Prostate gland (tissue), 2 donors: ENCODE measurements around the gene IARS1. TPM values are rescaled to one million over a fixed set of nuclear protein-coding genes. Genes with fewer than 3 reads are reported as not detected.

Experiments used
- DNase-seq: peaks from one replicate; pipeline ENCODE4 v3.0.0-alpha.2; 2019; ENCODE audit warnings: low spot score
- H3K27ac ChIP-seq, 2 donors: fragments of 200-600 bp; sonication (generic); 2 replicates each; pipeline ENCODE4 v1.5.1; 2017 to 2019
- H3K27me3 ChIP-seq: fragments of 200-600 bp; sonication (generic); replicated peaks from 2 replicates; pipeline ENCODE4 v1.5.1; 2019; ENCODE audit not compliant: insufficient read depth
- H3K36me3 ChIP-seq, 2 donors: fragments of 200-600 bp; sonication (generic); 1 replicate in 1 of 2; 2 replicates in 1 of 2; pipeline versions ENCODE4 v1.5.1 to v1.8.1; 2017 to 2019
- H3K4me1 ChIP-seq: fragments of 200-600 bp; sonication (generic); replicated peaks from 2 replicates; pipeline ENCODE4 v1.5.1; 2019
- H3K4me3 ChIP-seq, 2 donors: fragments of 200-600 bp; sonication (generic); 2 replicates each; pipeline ENCODE4 v1.5.1; 2017 to 2019
- H3K9me3 ChIP-seq: fragments of 200-600 bp; sonication (generic); 2 replicates; pipeline ENCODE4 v1.5.1; 2017
- POLR2A ChIP-seq: fragments of 450-650 bp; IDR thresholded peaks from one replicate; pipeline ENCODE4 v1.6.1; 2016; ENCODE audit warnings: antibody characterized with exemption, mild to moderate bottlenecking
- POLR2AphosphoS5 ChIP-seq: sonication (generic); formaldehyde crosslinking; IDR thresholded peaks from one replicate; pipeline ENCODE4 v1.6.1; 2017; ENCODE audit warnings: antibody characterized with exemption
- WGBS: methylation state at CpG from one replicate; pipeline ENCODE4 v1.1.5; 2018; 5-methylcytosine and 5-hydroxymethylcytosine counted together
- intact Hi-C: fragments of 100-400 bp; cut with DNase I; formaldehyde crosslinking; loops from one replicate; pipeline ENCODE4 v1.14.2; 2022
- total RNA-seq, 2 donors: library from RNA; depleted of rRNA; stranded (reverse); fragments of >200 nt; gene quantifications; one replicate each; pipeline ENCODE4 v1.1.0, GENCODE V29; 2016
- TF ChIP-seq, protein P1 (sequence below), 4 experiments: fragments of 200-600 bp in 2 of 4; fragments of 450-650 bp in 2 of 4; sonication (generic) in 2 of 4; IDR thresholded peaks; 1 replicate in 3 of 4; 2 replicates in 1 of 4; pipeline ENCODE4 v1.5.1; 2016 to 2019; ENCODE audit warnings: antibody characterized with exemption in 4 of 4, mild to moderate bottlenecking in 2 of 4, moderate library complexity in 2 of 4

IARS1 gene
- total RNA-seq, 2 donors from 2014 or later, result 58.3 to 89.2 TPM

DNA sequence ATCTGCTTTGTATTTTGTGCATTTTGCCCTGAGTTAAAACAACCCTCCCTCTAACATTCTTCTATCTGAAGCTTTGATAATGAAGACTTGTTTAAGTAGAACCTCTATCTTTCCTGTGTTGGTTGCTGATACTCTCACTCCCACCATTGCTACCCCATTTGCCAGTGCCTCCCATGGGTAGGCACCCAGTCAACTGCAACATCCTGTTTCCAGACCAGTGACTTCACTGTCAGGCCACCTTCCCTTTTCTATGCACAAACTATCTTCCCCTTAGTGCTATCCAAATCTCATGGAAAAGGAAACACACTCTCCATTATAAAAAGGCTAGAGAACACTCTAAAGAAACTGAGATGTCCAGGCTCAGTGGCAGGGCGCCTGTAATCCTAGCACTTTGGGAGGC is 5.6 kb upstream of the IARS1 start:
- intact Hi-C loops, result no loop called here
- TF ChIP-seq, protein P1, sequence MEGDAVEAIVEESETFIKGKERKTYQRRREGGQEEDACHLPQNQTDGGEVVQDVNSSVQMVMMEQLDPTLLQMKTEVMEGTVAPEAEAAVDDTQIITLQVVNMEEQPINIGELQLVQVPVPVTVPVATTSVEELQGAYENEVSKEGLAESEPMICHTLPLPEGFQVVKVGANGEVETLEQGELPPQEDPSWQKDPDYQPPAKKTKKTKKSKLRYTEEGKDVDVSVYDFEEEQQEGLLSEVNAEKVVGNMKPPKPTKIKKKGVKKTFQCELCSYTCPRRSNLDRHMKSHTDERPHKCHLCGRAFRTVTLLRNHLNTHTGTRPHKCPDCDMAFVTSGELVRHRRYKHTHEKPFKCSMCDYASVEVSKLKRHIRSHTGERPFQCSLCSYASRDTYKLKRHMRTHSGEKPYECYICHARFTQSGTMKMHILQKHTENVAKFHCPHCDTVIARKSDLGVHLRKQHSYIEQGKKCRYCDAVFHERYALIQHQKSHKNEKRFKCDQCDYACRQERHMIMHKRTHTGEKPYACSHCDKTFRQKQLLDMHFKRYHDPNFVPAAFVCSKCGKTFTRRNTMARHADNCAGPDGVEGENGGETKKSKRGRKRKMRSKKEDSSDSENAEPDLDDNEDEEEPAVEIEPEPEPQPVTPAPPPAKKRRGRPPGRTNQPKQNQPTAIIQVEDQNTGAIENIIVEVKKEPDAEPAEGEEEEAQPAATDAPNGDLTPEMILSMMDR (IDR thresholded peaks at IDR 0.05), result no peak
- no peak for TF ChIP-seq POLR2A
- TF ChIP-seq POLR2AphosphoS5, result no peak
- Histone ChIP-seq H3K4me3 (no peak overlapping the region), H3K36me3 (no peaks in the 10 kb centered on the region), H3K27ac (no peak overlapping the region), H3K27me3 (no peaks in the 10 kb centered on the region), H3K9me3 (no peaks in the 10 kb centered on the region), H3K4me1 (peaks cover 6% of the 10 kb centered on the region)
- no peak for DNase-seq
- WGBS, result 94% methylated on average over 1 of the region's 1 CpG

DNA sequence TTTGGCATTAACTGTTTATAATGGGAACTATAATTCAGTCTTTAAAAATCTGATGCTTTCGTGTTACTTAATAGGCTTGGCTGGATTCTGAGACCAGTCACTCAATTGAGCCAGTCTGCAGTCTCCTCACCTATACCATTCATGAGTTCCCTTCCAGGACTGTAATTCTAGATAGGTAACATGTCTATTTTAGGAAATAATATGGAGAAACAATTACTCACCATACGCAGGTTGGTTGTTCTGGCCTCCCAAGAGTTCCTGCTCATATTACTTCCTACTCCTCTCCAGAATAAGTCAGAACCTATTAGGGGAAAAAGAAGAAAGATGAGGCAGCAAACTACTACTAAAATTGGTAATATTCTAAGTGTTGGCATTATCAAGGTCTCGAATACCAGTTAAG is 4.5 kb upstream of the IARS1 start:
- intact Hi-C loops, result no loop called here
- peaks cover 7% of the 10 kb centered on the region for H3K4me1 ChIP-seq
- no peaks in the 10 kb centered on the region for H3K36me3 ChIP-seq
- H3K4me3 ChIP-seq, result no peak overlapping the region
- 79% methylated on average over 3 of the region's 3 CpGs for WGBS
- no peaks in the 10 kb centered on the region for H3K9me3 ChIP-seq
- no peaks in the 10 kb centered on the region for H3K27me3 ChIP-seq
- TF ChIP-seq POLR2AphosphoS5 (no peak), POLR2A (no peak)
- TF ChIP-seq, protein P1 (IDR thresholded peaks at IDR 0.05), result no peak
- DNase-seq, result no peak
- no peak overlapping the region for H3K27ac ChIP-seq

DNA sequence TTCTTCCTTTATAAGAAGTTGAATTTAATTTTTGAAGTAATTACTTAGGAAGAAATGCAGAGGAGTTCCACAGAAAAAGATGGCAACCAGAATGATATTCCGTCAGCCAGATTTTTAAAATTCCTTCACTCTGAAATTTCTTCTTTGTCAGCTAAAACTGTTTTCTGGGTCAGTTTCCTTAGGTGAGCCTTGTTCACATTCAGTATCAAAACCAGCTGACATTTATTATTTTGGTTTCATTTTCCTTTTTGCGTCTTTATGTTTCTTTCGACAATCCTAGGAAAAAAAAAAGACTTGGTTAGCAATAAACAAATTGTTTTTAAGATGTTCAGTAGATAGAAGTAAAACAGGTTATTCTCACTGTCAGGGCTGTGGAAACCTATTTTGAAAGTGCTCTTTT is 4.1 kb upstream of the IARS1 start:
- 87% methylated on average over 3 of the region's 3 CpGs for WGBS
- H3K4me3 ChIP-seq, result no peak overlapping the region
- no peaks in the 10 kb centered on the region for H3K27me3 ChIP-seq
- DNase-seq, result no peak
- peaks cover 7% of the 10 kb centered on the region for H3K4me1 ChIP-seq
- intact Hi-C loops, result no loop called here
- H3K9me3 ChIP-seq, result no peaks in the 10 kb centered on the region
- H3K27ac ChIP-seq, result no peak overlapping the region
- H3K36me3 ChIP-seq, result no peaks in the 10 kb centered on the region
- TF ChIP-seq POLR2AphosphoS5 (no peak), POLR2A (no peak)
- TF ChIP-seq, protein P1 (IDR thresholded peaks at IDR 0.05), result no peak

DNA sequence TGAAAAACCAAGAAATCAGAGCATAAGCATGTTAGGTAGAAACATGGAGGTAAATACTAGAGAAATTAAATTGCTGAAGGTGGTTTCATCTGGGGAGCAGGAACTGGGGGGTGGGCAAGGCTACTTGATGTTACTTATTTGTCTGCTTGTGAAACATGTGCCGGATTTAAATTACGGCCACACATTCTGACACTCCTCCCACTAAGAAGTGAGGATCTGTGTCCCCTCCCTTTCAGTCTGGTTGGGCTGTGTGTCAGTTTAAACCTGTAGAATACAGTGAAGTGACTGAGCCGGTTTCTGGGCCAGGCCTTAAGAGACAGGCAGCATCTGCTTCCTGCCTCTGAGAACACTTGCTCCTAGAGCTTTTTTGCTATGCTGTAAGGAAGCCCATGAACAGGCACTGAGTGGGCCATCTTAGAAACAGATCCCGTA is 2.3 kb upstream of the IARS1 start:
- Histone ChIP-seq H3K9me3 (no peaks in the 10 kb centered on the region), H3K27me3 (no peaks in the 10 kb centered on the region), H3K4me1 (peaks cover 7% of the 10 kb centered on the region), H3K4me3 (no peak overlapping the region), H3K27ac (no peak overlapping the region), H3K36me3 (no peaks in the 10 kb centered on the region)
- TF ChIP-seq POLR2AphosphoS5, result no peak
- no peak for TF ChIP-seq POLR2A
- TF ChIP-seq, protein P1 (IDR thresholded peaks at IDR 0.05), result no peak
- peak; percentile 18 for DNase-seq
- WGBS, result 47% methylated on average over 4 of the region's 4 CpGs
- intact Hi-C loops, result no loop called here

DNA sequence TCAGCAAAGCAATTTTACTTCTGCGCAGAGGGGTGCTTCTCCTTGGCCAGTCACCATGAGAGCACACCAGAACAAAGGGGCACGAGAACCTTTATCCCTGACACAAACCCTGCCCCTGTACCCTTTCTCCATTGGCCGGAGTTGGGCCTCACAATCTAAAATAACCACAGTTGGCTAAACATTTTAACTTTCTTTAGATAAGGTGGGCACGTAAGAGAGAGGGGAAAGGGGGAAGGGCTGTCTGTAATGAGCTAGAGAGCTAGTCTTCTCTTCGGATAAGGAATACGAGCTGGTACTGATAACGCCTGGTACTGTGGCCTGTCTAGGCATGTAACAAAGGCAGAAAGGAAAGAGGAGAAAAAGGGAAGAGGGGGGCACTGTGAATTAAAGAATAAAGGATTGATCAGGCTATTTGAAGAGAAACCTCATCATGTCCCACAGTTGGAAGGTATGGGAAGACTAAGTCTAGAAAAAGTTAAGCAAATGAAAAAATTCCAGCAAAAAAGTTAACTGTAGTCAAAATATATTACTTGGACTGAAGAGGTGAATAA is 1.8 kb upstream of the IARS1 start:
- WGBS, result 59% methylated on average over 7 of the region's 7 CpGs
- peaks cover 7% of the 10 kb centered on the region for H3K4me1 ChIP-seq
- H3K27ac ChIP-seq, result no peak overlapping the region
- no peak for DNase-seq
- no peaks in the 10 kb centered on the region for H3K36me3 ChIP-seq
- no peaks in the 10 kb centered on the region for H3K9me3 ChIP-seq
- no peak for TF ChIP-seq POLR2A
- no peaks in the 10 kb centered on the region for H3K27me3 ChIP-seq
- intact Hi-C loops, result no loop called here
- no peak overlapping the region for H3K4me3 ChIP-seq
